Endothelial cell of umbilical vein (primary cell): Measurements from ENCODE around the gene RNMT.
A peak's percentile ranks its signal among the peaks of the same experiment; 100 is the strongest.

Experiments used
- CTCF ChIP-seq, 2 donors: IDR thresholded peaks; 1 replicate in 1 of 2; 2 replicates in 1 of 2; pipeline ENCODE4 v1.5.1; 2011; ENCODE audit warnings: low read length in 2 of 2, mild to moderate bottlenecking in 2 of 2, moderate library complexity in 2 of 2, control low read depth in 1 of 2, inconsistent platforms in 1 of 2, low read depth in 1 of 2; ENCODE audit not compliant: insufficient read depth in 1 of 2; ENCODE audit errors: extremely low read depth in 1 of 2
- EZH2 ChIP-seq: IDR thresholded peaks from 2 replicates; pipeline ENCODE4 v1.6.1; 2012; ENCODE audit warnings: borderline replicate concordance, low read depth, mild to moderate bottlenecking, moderate library complexity, low read length, inconsistent platforms; ENCODE audit not compliant: severe bottlenecking
- JUN ChIP-seq: IDR thresholded peaks from 2 replicates; pipeline ENCODE4 v1.6.1; 2011; ENCODE audit warnings: borderline replicate concordance, low read depth; ENCODE audit not compliant: insufficient read length, insufficient read depth
- MAX ChIP-seq: IDR thresholded peaks from 2 replicates; pipeline ENCODE4 v1.6.1; 2011; ENCODE audit not compliant: insufficient read depth, insufficient read length
- POLR2A ChIP-seq: IDR thresholded peaks from 2 replicates; pipeline ENCODE4 v1.6.1; 2012; ENCODE audit warnings: low read depth, mild to moderate bottlenecking, control low read depth, low read length
- POLR2AphosphoS5 ChIP-seq: IDR thresholded peaks from 2 replicates; pipeline ENCODE4 v1.6.1; 2012; ENCODE audit warnings: low read depth, mild to moderate bottlenecking, control low read depth, low read length, moderate library complexity; ENCODE audit not compliant: insufficient read depth

GRCh38 chr18:13680612-13681011 lies 45.9 kb upstream of the RNMT start:
- peak; percentile 10 to 14 for TF ChIP-seq CTCF (IDR thresholded peaks at IDR 0.05; ENCODE audit: extremely low read depth in 1 of 2, insufficient read depth in 1 of 2, low read depth in 1 of 2, low read length in 2 of 2)
- TF ChIP-seq EZH2 = no peak
- TF ChIP-seq POLR2AphosphoS5 = no peak
- no peak for TF ChIP-seq MAX
- TF ChIP-seq POLR2A = no peak
- no peak for TF ChIP-seq JUN
